Medulla oblongata (tissue), 1 donor: ENCODE measurements around the gene MEIKIN.

Experiments used
- DNase-seq: peaks from one replicate; pipeline ENCODE4 v3.0.0-alpha.2; 2015; ENCODE audit errors: extremely low spot score

The MEIKIN gene

GRCh38 chr5:131973089-131973712 is 27.7 kb upstream of the MEIKIN start:
- no peak for DNase-seq

GRCh38 chr5:131968396-131968954 is 23.0 kb upstream of the MEIKIN start:
- no peak for DNase-seq

DNA sequence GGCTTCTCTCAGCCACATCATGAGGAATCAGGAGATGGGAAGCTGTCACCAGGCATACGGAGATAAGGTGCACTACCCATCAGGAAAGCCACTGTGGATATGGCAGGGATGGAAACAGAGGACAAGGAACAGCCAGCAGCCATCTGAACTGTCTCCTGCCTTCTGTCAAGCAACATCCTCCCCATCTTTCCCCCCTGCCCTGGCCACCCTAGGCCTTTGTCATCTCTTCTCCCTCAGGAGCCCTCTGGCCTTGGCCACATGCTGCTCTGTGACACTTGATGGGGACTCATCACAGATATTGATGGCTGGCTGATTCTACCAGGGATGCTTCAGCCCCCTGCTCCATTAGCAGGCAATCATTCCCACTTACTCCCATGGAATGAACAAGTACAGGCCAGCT is 21.1 kb upstream of the MEIKIN start:
- DNase-seq = no peak

GRCh38 chr5:131965826-131966415 is 20.5 kb upstream of the MEIKIN start:
- DNase-seq = no peak

- DNase-seq = no peak
These were observed 14.4 kb upstream of the MEIKIN start for GRCh38 chr5:131959906-131960305.

DNA sequence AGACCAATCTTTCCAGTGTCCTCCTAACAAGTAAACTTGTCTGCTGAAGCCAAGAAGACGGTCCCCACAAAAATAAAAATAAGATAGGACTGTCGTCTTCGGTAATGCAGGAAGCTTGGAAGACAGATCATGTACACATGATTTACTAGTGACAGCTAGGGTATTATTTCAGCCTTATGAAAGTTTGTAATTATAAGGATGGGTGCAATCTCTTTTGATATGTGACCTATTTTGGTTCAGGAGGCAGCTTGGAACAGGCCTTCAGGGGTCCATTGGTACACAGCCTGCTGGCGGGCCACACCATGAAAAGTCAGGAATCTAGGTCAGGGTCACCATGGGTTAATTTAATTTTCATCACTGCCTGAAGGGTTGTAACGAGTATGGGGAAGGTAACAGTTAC is 13.7 kb upstream of the MEIKIN start:
- no peak for DNase-seq

DNA sequence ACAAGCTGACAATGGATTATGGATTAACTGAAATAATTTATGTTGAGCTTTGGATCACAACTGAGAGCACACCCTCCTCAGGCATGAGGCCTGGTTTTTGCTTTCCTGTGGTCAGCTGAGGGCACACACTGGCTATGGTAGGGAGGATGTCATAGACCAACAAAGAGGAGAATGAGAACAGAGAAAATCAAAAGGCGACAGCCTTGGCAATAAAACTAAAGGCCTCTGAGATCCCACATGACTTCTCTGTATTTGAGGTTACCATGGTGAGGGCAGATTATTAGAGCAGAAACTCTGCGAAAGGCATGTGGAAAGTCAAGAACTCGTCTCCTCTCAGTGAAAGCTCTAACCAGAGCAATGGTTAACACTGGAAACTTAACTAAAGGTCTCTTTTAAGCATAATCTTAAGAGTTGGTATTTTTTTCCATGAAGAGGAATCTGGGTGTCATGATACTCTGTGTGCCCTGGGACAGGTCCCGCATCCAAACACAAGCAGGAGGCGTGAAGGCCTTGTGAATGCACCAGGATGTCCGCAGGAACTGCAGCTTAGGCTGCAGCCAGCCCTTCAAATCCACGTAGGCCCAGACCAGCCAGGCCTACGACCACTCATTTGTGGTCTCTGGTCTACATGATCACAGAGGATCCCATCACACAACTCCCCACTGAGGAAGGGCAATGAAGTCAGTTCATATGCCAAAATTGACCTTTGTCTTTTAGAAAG is 12.4 kb upstream of the MEIKIN start:
- DNase-seq = peak; percentile 87

GRCh38 chr5:131953969-131954368 is 8.5 kb upstream of the MEIKIN start:
- no peak for DNase-seq

- no peak for DNase-seq
These were observed 6.9 kb upstream of the MEIKIN start for GRCh38 chr5:131952301-131952857.

GRCh38 chr5:131950706-131951105 is 5.2 kb upstream of the MEIKIN start:
- no peak for DNase-seq

GRCh38 chr5:131947445-131947844 is 2.0 kb upstream of the MEIKIN start:
- DNase-seq = no peak

- DNase-seq = no peak
These were observed 537 bp downstream of the MEIKIN start for GRCh38 chr5:131944702-131945550.

DNA sequence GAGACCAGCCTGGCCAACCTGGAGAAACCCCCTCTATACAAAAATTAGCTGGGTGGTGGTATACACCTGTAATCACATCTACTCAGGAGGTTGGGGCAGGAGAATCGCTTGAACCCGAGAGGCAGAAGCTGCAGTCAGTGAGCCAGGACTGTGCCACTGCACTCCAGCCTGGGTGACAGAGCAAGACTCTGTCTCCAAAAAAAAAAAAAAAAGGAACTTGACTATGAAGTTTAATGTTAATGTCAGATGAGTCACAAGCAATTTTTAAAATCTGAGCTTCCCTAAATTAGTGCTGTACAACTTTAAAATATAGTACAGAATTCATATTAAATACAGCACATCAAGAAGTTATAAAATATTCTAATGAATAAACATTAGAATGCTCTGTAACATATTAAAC is 1.5 kb downstream of the MEIKIN start:
- DNase-seq = no peak

- no peak for DNase-seq
These were observed 3.4 kb downstream of the MEIKIN start for GRCh38 chr5:131942016-131942415.

GRCh38 chr5:131939690-131940345 is 5.6 kb downstream of the MEIKIN start:
- DNase-seq = no peak

DNA sequence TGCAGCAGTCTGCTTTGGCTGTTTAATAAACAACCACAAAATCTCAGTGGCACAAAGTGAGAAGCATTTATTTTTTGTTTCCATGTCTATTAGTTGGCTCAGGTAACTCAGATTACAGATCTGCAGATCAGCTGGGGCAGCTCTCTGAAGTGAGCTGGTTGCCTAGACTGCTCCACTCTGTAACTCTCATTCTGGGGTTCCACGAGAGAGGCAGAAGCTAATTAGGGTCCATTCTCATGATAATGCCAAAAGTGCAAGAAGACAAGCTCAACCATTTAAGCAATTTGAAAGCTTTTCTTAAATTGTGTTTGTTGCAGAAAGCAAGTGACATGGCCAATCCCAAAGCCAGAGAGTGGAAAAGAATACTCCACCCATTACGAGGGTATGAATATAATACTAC is 13.2 kb downstream of the MEIKIN start:
- DNase-seq = no peak

GRCh38 chr5:131928957-131929356 is 16.5 kb downstream of the MEIKIN start:
- DNase-seq = no peak

DNA sequence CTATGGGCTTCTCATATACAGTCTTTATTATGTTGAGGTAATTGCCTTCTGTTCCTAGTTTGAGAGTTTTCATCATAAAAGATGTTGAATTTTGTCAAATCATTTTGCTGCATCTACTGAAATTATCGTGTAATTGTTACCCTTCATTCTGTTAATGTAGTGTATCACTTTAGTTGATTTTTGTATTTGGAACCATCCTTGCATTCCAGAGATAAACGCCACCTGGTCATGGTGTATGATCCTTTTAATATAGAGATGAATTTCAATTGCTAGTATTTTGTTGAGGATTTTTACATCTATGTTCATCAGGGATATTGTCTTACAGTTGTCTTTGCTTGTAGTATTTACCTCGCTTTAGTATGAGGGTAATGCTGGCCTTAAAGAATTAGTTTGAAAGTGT is 19.3 kb downstream of the MEIKIN start:
- DNase-seq = no peak

GRCh38 chr5:131916481-131916880 is 29.0 kb downstream of the MEIKIN start:
- DNase-seq = no peak

DNA sequence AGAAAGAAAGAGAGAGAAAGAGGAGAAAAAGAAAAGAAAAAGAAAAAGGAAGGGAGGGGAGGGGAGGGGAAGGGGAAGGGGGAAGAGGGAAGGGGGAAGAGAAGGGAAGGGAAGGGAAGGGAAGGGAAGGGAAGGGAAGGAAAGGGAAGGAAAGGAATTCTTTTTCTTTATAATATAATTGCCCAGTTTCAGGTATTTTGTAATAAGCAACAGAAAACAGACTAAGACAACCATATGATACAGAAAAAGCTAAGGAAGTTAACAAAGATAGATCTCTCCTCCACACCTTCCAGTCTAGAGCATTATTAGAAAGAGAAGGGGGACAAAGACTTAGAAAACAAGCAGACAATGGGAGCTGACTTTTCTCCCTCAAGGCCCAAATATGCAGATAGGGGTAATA is 31.0 kb downstream of the MEIKIN start:
- no peak for DNase-seq

- no peak for DNase-seq
These were observed 31.9 kb downstream of the MEIKIN start for GRCh38 chr5:131913603-131914002.
